AG09319 (cell line): ENCODE data around the gene GTSE1.

Experiments
- DNase-seq: peaks from one replicate; pipeline ENCODE4 v3.0.0-alpha.2; 2010; ENCODE audit warnings: low read depth; ENCODE audit errors: extremely low read depth
- TF ChIP-seq, protein P1 (sequence below): IDR thresholded peaks from 2 replicates; pipeline ENCODE4 v1.5.1; 2011; ENCODE audit warnings: low read depth, mild to moderate bottlenecking, inconsistent platforms, low read length, moderate library complexity

Gene GTSE1

DNA sequence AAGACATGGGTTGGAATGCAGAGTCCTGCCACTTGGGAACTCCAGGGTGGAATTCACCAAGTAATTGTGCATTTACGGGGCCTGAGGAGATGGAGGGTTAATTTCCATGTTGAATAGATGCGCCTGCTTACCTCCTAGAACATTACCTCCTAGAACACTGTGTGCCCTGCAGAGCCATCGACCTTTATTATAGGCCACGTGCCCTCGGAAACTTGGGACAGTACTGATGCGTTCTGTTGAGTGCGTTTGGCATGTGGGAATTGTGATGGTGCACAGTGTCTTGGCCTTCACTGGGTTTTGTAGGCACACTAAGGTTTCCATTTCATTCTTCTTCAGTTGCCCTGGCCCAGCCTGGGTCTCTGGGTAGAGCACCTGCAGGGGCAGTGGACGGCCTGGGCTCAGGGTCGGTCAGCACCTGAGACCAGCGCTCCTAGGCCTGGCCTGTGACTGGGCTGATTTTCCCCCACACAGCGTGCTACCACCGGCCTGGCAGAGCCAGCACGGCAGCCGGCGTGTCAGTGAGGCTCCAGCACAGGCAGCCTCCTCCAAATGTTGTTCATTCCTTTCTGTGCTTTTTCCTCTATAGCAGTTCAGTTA is 51.5 kb downstream of the GTSE1 start:
- TF ChIP-seq, protein P1, sequence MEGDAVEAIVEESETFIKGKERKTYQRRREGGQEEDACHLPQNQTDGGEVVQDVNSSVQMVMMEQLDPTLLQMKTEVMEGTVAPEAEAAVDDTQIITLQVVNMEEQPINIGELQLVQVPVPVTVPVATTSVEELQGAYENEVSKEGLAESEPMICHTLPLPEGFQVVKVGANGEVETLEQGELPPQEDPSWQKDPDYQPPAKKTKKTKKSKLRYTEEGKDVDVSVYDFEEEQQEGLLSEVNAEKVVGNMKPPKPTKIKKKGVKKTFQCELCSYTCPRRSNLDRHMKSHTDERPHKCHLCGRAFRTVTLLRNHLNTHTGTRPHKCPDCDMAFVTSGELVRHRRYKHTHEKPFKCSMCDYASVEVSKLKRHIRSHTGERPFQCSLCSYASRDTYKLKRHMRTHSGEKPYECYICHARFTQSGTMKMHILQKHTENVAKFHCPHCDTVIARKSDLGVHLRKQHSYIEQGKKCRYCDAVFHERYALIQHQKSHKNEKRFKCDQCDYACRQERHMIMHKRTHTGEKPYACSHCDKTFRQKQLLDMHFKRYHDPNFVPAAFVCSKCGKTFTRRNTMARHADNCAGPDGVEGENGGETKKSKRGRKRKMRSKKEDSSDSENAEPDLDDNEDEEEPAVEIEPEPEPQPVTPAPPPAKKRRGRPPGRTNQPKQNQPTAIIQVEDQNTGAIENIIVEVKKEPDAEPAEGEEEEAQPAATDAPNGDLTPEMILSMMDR = no peak
- DNase-seq = no peak

DNA sequence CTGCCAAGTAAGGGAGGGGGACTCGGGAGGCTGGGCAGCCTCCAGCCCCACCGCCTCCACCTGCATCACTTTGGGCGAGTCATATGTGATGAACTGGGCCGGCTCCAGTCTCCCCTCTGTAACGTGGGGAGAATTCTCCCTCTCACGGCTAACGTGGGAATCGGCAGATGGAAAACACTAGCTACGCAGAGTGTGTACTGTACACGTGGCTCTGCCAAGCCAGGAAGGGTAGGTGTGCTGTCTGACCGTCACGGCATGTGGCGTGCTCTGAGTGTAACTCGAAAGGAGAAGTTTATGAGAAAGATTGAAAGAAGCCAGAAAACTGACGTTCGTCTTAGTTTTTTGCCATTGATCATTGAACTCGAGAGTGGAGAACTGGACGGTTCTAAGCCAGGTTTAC is 52.6 kb downstream of the GTSE1 start:
- TF ChIP-seq, protein P1 = no peak
- no peak for DNase-seq

DNA sequence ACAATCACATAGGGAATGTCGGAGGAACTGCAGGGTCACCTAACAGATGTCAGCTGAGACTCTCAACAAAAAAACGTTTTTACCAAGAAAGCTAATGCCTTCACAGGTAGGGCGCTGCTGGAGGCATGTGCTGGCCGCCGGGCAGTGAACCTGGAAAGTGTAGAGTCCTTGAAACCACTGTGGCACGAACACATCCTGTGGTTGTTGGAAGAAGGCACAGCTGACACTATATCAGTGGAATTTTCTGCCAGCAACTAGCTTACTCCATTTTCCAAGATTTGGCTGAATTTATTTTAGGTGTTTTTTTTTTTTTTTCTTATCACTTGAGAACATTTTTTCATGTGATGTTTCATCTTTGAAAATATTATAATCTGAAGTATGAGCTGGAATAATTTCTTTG is 53.0 kb downstream of the GTSE1 start:
- TF ChIP-seq, protein P1 = no peak
- DNase-seq = no peak

DNA sequence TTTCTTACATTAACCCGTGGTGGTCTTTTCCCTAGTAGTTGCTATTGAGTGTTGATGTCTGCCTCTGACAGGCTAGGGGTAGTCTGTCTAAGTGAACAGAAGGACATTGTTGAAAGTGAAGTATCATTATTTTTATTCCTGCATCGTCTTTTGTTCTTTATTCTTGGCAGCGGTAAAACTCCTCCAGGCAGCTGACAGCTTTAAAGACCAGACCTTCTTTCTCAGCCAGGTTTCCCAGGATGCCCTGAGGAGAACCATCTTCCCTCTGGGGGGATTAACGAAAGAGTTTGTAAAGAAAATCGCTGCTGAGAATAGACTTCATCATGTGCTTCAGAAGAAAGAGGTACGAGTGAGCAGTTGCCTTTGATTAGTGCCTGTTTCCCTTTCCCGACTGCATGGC is 53.5 kb downstream of the GTSE1 start:
- TF ChIP-seq, protein P1 = no peak
- no peak for DNase-seq

DNA sequence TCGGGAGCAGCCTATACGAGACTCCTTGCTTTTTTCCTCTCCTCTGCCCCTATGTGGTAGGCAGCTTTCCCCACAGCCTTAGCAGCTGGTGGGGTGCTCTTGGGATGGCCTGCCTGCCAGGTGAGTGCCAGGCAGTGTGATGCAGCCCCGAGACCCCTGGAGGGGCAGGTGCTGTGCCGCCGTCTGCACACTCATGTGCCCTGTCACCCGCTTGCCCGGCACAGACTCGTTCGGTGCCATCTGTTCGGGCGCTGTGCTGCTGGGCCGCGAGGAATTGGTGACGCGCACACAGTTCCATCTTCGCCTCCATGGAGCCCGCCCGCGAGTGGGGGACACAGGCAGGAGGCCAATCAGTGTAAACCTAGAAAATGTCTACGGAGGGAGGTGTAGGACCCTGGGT is 54.0 kb downstream of the GTSE1 start:
- no peak for DNase-seq
- TF ChIP-seq, protein P1 = no peak

DNA sequence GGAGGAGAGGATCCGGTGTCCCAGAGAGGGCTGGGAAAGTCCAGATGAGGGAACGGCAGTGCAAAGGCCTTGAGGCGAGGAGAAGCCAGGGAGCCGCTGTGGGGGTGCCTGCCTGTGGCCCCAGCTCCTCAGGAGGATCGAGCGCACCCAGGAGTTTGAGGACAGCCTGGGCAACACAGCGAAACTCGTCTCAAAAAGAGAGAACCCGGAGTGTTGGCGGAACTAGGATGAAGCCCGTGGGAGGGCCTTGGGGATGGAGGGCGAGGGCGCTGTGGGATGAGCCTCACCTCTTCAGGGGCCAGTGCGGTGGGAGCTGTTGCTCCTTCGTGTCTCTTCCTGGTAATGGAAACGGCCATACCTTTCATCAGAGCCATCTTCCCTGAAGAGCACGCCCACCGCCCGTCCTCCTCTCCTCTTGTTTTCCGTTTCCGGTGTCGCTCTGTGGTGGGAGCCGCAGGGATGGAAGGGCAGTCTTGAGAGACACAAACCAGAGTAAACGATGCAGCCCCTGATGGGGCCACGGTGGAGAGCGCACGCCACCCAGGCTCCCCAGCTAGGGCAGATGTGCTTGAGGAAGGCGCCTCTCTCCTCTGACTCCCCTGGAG is 54.6 kb downstream of the GTSE1 start:
- no peak for DNase-seq
- TF ChIP-seq, protein P1 = no peak

DNA sequence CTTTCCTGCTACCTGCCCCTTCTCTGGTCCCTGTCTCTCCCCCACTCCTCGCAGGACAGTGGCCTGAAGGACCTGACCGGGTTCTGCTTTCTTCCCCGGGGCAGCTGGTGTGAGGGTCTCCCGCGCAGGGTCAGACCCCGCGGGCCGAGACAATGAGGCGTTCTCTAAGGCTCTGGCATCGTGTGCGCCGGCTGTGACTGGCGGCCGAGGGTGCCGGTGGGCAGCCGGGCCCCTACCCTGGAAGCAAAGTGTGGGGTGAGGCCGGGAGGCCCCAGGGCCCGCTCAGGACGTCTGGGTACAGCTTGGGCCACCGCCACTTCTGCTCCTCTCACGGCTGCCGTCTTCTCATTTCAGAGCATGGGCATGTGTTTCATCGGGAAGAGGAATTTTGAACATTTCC is 55.1 kb downstream of the GTSE1 start:
- TF ChIP-seq, protein P1 = no peak
- no peak for DNase-seq
